Stimulated activated CD4-positive, alpha-beta T cell treated with anti-CD3 and anti-CD28 coated beads, Interleukin-12 subunit alpha, Interleukin-12 subunit beta, amount 100 ng/mL, for 24 hours (primary cell): ENCODE data around the gene TM9SF4.
"Not testable (repeated sequence)": the region's sequence is repeated elsewhere in the genome, so short reads cannot be mapped to it uniquely, and the experiment has no call there.

Source experiments
- DNase-seq, 2 experiments: peaks; one replicate each; pipeline ENCODE4 v3.0.0-alpha.2; 2020; ENCODE audit warnings: low read depth in 2 of 2

Gene TM9SF4

GRCh38 chr20:32189691-32190615 lies 80.4 kb downstream of the TM9SF4 start:
- DNase-seq = peak in 1 of 2 experiments; percentile 45

- DNase-seq = no peak
Measured at GRCh38 chr20:32190616-32191415, 81.3 kb downstream of the TM9SF4 start.

GRCh38 chr20:32191422-32191821 lies 81.9 kb downstream of the TM9SF4 start:
- DNase-seq = no peak

GRCh38 chr20:32191873-32192272 lies 82.4 kb downstream of the TM9SF4 start:
- no peak for DNase-seq

DNA sequence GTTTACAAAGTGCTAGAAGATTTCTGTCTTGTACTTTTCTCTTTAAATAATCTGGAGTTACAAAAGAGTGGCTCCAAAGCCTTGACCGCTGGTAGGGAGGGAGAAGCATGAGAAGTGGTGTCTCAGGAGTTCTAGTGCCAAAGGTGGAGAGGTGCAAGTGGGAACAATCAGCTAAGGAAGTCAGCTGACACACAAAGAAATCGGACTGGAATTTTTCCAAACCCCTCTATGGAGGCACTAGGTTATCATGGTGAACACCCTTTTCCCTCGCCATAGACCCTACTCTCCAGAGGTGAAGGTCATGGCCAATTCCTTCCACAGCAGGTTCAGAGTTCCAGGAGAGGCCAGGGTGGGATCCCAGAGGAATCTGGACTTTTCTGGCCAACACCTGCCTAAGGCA lies 83.2 kb downstream of the TM9SF4 start:
- no peak for DNase-seq

DNA sequence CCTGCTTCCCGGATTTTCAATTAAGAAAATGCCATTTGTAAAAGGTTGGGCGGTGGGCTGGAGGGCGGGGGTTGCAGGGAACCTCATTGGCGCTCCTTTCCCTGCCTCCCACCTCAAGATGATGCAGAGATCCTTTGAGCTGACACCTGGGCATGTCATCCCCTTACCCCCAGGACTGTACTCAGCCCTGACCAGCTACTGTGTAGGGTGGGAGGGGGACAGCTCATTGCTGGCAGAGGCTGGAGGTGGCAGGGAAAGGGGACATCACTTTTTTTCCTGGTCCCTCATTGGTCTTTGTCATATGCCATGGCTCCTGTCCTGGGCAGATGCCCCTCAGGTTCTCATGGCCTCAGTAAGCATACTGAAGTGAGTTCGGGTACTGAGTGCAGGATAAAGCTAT lies 83.8 kb downstream of the TM9SF4 start:
- DNase-seq = not testable (repeated sequence)

- no peak for DNase-seq
Measured at GRCh38 chr20:32193996-32194395, 84.5 kb downstream of the TM9SF4 start.

GRCh38 chr20:32195581-32195980 lies 86.1 kb downstream of the TM9SF4 start:
- no peak for DNase-seq

DNA sequence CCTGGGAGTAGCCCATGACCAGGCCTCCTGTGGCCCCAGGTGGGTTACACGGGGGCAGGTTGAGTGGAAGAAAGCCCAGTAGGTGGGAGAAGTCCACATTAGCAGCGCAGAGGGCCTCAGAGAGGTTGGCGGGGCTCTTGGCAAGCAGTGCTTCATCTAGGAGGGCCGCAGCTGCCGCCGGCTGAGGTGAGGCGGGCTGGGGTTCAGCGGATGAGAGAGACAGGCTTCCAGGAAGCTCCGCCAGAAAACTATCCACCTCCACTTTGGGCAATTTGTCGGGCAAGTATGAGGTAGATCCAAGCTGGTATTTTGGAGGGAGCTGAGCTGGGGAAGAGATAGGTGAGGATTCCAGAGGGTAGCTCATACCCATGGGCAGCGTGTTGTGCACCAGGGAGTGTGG lies 87.1 kb downstream of the TM9SF4 start:
- not testable (repeated sequence) for DNase-seq

DNA sequence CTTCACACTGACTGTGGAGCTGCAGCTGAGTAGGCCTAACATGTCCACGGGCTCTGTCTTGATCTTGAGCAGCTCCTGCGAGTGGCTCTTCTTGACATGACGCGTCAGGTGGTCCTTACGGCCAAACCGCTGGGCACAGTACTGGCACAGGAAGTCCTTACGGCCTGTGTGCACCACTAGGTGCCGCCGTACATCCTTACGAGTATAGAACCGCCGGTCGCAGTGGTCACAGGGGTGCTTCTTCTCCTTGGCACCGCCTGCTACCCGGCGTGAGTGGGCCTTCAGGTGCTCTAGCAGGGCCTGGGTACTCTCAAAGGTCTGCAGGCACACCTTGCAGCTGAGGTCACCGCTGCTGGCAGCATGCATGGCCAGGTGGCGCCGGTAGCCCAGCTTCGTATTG lies 87.6 kb downstream of the TM9SF4 start:
- DNase-seq = not testable (repeated sequence)

- DNase-seq = no peak
Measured at GRCh38 chr20:32199006-32199405, 89.5 kb downstream of the TM9SF4 start.

GRCh38 chr20:32201296-32201976 lies 91.9 kb downstream of the TM9SF4 start:
- no peak for DNase-seq

DNA sequence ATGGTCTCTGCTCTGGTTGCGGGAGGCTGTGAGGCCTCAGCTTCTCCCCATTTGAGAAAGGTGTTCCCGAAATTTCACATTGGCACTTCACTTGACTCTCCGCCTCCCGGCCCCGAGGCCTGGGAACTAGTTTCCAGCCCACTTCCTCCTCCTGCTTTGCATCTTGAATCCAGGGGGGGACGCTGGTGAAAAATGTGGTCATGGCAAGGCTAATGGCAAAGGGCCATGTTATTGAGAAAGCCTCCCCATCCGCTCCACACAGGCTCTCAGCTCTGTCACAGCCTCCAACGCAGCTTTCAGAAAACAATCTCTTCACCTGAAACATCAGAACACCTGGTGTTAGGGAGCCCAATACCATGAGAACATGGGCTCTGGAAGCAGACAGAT lies 92.5 kb downstream of the TM9SF4 start:
- DNase-seq = no peak

GRCh38 chr20:32203356-32204204 lies 94.1 kb downstream of the TM9SF4 start:
- no peak for DNase-seq

DNA sequence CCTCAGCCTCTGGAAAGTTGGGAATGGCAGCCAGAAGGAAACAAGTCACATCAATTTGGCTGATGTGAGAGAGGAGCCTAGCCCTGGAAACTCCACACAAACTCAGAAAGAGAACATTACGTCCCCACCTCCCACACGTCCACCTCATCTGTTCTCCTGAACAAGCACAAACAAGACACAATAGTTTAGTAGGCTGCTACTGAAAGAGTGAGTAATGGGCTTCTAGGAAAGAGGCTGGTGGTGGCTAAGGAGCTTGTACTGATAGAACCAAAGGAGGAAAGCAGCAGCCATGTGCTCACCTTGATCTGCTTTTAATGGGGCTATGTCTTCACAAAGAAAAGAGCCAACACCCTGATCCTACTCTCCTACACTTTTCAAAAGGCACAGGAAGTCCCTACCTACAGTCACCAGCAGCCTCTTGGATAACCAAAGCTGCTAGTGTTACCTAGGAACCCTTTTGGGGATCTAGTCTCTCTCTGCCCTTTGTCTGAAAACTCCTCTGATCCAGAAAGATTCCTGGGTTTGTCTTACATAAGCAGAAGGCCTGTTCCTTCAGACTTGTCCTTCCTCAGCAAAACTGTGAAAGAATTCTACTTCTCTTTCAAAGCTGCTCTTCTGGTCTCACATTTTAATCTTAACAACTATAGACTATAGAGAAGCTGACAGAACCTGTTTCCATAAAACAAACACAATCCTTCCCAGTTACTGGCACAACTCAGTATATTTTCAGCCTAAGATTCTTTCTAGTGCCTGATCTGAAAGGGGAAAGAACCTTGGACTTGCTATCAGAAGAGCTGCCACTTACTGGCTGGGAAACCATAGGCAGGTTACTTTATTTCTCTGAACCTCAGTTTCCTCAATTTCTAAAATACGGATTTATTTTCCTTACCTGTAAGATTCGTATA lies 94.9 kb downstream of the TM9SF4 start:
- peak; percentile 67 to 74 for DNase-seq

DNA sequence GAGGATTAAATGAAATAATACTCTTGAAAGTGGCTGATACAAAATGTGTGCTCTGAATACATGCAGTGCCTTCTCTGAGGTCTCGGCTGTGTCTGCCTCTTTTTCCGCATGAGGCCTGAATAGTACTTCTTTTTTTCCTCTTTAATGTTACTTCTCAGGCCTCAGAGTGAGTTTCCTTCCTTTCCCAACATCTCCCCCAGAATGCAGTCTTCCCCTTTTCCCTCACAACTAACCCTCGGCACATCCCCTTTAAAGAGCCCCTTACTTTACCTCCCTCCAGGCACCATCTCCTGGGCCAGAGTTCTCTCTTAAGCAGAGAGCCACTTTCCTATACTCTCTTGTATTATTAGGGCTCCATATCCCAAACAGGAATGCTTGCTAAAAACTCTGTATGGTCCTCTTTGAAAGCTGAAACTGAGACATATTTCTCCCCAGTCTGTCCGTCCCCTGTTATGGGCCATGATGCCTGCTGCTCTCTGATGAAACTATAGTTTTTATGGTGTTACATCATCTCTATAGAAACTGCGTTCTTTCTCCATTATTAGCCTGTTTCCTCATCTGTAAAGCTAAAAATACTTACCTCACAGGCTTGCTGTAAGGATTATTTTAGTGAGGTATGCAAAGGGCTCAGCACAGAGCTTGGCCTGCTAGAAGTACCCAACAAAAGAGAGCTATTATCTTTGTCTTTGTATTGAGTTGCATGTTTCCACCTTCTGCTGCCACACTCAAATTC lies 95.8 kb downstream of the TM9SF4 start:
- no peak for DNase-seq

DNA sequence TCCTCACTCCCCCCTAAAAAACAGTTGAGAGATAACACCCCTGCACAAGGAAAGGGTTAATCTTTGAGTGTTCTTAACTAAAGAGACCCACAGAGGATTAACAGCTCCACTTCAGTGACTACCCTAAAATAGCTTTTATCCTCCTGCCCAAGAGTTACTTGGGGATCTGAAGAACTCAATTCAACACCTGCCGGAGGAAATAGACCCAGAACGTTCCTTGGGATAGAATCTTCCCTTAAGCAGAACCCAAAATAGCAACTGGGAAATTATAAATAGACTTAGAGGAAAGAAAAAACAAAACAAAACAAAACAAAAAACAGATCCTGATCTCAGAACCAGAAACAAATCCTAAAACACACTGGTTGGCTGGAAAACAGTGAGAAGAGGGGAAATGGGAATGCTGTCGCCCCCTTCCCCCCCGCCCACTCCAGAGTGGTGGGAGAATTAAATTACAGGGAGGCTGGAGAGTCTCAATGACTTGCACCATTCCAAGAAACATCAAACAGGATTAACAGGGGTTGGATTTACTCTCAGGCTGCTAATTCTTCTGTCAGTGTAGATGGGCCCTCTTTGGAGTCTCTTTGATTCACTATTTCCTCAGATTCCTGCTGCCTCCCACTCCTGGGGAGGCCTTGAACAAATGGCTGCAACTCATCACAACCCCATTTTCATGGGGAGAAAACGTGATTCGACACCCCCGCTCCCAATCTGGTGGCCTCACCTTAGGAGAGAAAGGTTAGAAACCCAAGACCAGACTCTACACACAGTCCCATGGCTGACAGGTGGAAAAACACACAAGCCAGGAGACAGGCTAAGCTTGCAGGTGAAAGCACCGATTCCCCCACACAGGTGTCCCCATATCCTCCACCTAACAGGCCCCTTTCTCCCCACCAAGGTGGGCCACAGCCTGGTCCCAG lies 96.6 kb downstream of the TM9SF4 start:
- no peak for DNase-seq
